WTC11 (cell line): ENCODE data around the gene PGLYRP2.

ENCODE experiments used
- CTCF ChIP-seq: fragments of 200-600 bp; IDR thresholded peaks from 2 replicates; pipeline ENCODE4 v1.8.0; 2022; ENCODE audit warnings: antibody characterized with exemption
- E2F1 ChIP-seq: sonication (generic); formaldehyde crosslinking; IDR thresholded peaks from 2 replicates; pipeline ENCODE4 v1.8.0; 2022; ENCODE audit warnings: mild to moderate bottlenecking, missing genetic modification reagents
- ETV6 ChIP-seq: sonication (generic); formaldehyde crosslinking; IDR thresholded peaks from 2 replicates; pipeline ENCODE4 v1.8.1; 2022; ENCODE audit warnings: mild to moderate bottlenecking, missing genetic modification reagents
- GTF2I ChIP-seq: fragments of 250-450 bp; sonication (Bioruptor Pico); conservative IDR thresholded peaks from 2 replicates; pipeline ENCODE4 v1.4.0; 2021; ENCODE audit warnings: mild to moderate bottlenecking
- JUN ChIP-seq: sonication (generic); formaldehyde crosslinking; IDR thresholded peaks from 2 replicates; pipeline ENCODE4 v1.8.0; 2023; ENCODE audit warnings: mild to moderate bottlenecking, missing genetic modification reagents
- NFE2L1 ChIP-seq: sonication (generic); formaldehyde crosslinking; IDR thresholded peaks from 2 replicates; pipeline ENCODE4 v1.8.1; 2023; ENCODE audit warnings: missing genetic modification reagents
- NFYB ChIP-seq: sonication (generic); formaldehyde crosslinking; conservative IDR thresholded peaks from 2 replicates; pipeline ENCODE4 v1.8.0; 2022; ENCODE audit warnings: low read depth, missing genetic modification reagents
- NR2C2 ChIP-seq: sonication (generic); formaldehyde crosslinking; IDR thresholded peaks from 2 replicates; pipeline ENCODE4 v1.8.0; 2022; ENCODE audit warnings: mild to moderate bottlenecking, missing genetic modification reagents
- NR3C1 ChIP-seq: sonication (generic); formaldehyde crosslinking; conservative IDR thresholded peaks from 2 replicates; pipeline ENCODE4 v1.8.1; 2023; ENCODE audit warnings: low read depth, mild to moderate bottlenecking, missing genetic modification reagents
- PRRX2 ChIP-seq: fragments of 250-450 bp; sonication (Bioruptor Pico); IDR thresholded peaks from 2 replicates; pipeline ENCODE4 v1.8.0; 2021; ENCODE audit warnings: mild to moderate bottlenecking
- ZNF138 ChIP-seq: sonication (generic); formaldehyde crosslinking; conservative IDR thresholded peaks from 2 replicates; pipeline ENCODE4 v1.8.1; 2022; ENCODE audit warnings: mild to moderate bottlenecking, moderate library complexity, missing genetic modification reagents
- TF ChIP-seq, protein P1 (sequence below): fragments of 250-450 bp; sonication (Bioruptor Pico); IDR thresholded peaks from 2 replicates; pipeline ENCODE4 v1.8.0; 2021; ENCODE audit warnings: mild to moderate bottlenecking
- TF ChIP-seq, protein P2 (sequence below): sonication (generic); formaldehyde crosslinking; IDR thresholded peaks from 2 replicates; pipeline ENCODE4 v1.8.0; 2022; ENCODE audit warnings: mild to moderate bottlenecking, missing genetic modification reagents
- TF ChIP-seq, protein P3 (sequence below): sonication (generic); formaldehyde crosslinking; IDR thresholded peaks from 2 replicates; pipeline ENCODE4 v1.8.1; 2023; ENCODE audit warnings: mild to moderate bottlenecking, missing genetic modification reagents, borderline replicate concordance

DNA sequence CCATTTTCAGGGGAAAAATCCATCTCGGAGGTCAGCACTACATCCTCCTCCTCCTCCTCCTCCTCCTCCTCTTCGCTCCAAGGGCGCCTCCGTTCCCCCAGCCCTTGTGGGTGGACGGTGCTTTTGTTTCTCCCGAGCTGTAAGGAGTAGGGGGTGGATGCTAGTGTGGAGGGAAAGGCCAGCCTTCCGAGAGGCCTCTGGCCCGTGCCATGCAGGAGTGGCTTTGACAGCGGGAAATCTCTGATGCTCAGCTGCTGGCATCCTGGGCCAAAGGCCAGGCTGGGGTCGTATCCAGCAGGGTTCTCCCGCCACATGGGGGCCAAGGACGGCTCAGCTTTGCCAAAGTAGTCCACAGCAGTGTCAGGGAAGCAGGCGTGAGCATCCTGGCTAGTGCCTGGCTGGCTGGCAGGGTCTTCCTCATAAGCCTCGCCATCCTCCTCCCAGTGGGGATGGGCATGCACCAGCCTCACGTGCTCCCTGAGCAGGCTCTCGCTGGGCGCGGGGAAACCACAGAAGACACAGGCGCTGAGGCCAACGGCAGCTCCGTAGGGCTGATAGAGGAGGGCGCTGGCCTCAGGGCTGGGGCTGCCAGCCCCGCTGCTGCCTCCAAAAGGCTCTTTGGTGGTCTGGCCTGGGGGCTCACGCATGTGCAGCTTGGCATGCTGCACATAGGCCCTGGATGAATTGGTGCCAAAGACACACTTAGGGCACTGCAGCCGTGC lies 40.1 kb downstream of the PGLYRP2 start:
- no peak for TF ChIP-seq NFE2L1 (CRISPR knock-in tag)
- no peak for TF ChIP-seq GTF2I (CRISPR knock-in tag)
- TF ChIP-seq PRRX2 (CRISPR knock-in tag): no peak
- TF ChIP-seq CTCF: no peak
- no peak for TF ChIP-seq ZNF138 (CRISPR knock-in tag)
- TF ChIP-seq NFYB (CRISPR knock-in tag): no peak
- no peak for TF ChIP-seq NR3C1 (CRISPR knock-in tag)
- TF ChIP-seq, protein P1, sequence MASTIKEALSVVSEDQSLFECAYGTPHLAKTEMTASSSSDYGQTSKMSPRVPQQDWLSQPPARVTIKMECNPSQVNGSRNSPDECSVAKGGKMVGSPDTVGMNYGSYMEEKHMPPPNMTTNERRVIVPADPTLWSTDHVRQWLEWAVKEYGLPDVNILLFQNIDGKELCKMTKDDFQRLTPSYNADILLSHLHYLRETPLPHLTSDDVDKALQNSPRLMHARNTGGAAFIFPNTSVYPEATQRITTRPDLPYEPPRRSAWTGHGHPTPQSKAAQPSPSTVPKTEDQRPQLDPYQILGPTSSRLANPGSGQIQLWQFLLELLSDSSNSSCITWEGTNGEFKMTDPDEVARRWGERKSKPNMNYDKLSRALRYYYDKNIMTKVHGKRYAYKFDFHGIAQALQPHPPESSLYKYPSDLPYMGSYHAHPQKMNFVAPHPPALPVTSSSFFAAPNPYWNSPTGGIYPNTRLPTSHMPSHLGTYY (CRISPR knock-in tag): no peak
- no peak for TF ChIP-seq E2F1 (CRISPR knock-in tag)
- no peak for TF ChIP-seq NR2C2
- TF ChIP-seq, protein P2, sequence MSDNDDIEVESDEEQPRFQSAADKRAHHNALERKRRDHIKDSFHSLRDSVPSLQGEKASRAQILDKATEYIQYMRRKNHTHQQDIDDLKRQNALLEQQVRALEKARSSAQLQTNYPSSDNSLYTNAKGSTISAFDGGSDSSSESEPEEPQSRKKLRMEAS: no peak
- TF ChIP-seq ETV6: no peak
- TF ChIP-seq, protein P3, sequence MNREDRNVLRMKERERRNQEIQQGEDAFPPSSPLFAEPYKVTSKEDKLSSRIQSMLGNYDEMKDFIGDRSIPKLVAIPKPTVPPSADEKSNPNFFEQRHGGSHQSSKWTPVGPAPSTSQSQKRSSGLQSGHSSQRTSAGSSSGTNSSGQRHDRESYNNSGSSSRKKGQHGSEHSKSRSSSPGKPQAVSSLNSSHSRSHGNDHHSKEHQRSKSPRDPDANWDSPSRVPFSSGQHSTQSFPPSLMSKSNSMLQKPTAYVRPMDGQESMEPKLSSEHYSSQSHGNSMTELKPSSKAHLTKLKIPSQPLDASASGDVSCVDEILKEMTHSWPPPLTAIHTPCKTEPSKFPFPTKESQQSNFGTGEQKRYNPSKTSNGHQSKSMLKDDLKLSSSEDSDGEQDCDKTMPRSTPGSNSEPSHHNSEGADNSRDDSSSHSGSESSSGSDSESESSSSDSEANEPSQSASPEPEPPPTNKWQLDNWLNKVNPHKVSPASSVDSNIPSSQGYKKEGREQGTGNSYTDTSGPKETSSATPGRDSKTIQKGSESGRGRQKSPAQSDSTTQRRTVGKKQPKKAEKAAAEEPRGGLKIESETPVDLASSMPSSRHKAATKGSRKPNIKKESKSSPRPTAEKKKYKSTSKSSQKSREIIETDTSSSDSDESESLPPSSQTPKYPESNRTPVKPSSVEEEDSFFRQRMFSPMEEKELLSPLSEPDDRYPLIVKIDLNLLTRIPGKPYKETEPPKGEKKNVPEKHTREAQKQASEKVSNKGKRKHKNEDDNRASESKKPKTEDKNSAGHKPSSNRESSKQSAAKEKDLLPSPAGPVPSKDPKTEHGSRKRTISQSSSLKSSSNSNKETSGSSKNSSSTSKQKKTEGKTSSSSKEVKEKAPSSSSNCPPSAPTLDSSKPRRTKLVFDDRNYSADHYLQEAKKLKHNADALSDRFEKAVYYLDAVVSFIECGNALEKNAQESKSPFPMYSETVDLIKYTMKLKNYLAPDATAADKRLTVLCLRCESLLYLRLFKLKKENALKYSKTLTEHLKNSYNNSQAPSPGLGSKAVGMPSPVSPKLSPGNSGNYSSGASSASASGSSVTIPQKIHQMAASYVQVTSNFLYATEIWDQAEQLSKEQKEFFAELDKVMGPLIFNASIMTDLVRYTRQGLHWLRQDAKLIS: no peak
- TF ChIP-seq JUN (CRISPR knock-in tag): no peak
